Activated CD4-positive, CD25-positive, alpha-beta regulatory T cell treated with anti-CD3 and anti-CD28 coated beads, Interleukin-2, amount 50 U/mL, for 24 hours (primary cell): ENCODE data around the gene MEIKIN.
"Not testable (repeated sequence)": the region's sequence is repeated elsewhere in the genome, so short reads cannot be mapped to it uniquely, and the experiment has no call there.

Source experiments
- ATAC-seq, 2 donors: fragments of 150-1000 bp; cut with Tn5 transposase; one replicate each; pipeline ENCODE4 v1.10.0; 2021; ENCODE audit warnings: mild to moderate bottlenecking in 1 of 2, moderate library complexity in 1 of 2

MEIKIN gene

DNA sequence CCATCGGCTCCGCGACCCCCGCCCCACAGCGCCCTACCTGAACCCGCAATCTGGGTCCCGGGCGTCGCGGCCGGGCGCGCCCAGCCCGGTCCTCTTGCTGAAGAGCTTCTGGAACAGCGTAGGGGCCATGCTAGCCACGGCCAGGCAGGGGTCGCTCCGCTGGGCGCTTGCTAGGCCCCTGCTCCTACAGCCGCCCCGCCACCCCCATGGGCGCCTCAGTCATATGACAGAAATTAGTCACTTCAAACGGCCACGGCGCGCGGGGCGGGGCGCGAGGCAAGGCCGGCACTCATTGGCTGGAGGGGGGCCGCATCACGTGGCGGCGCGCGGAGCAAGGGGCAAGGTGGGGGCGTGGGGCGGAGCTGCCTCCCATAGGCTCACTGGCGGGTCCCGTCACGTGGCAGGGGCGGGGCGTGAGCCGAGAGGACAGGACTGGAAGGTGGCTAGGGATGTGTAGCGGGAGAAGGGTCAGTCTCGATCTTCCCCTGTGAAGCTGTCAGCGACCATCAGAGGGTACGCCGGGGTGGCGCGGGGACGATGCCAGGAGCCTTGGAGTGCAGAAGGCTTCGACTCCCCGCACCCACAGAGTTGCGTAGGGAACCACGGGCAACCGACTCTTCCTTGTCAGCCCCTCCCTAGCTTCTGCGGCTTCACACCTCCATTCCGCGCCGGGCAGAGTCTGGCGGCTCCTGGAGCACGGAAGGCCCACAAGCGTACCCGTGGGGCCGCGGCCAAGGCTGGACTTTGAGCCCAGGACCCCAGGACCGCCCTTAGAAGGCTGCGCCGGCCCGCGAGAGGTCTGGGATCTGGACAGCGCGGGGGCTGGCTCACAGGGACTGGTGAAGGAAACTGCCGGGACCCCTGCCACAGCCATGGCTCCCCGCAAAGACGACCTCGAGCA, 148.4 kb downstream of the MEIKIN start, which contains the start of gene FNIP1:
TSS of gene FNIP1 (minus strand) at position 225 of the 901 bp plus-strand sequence. CDS start at position 129, 96 bp downstream.
- ATAC-seq: peak; percentile 97

DNA sequence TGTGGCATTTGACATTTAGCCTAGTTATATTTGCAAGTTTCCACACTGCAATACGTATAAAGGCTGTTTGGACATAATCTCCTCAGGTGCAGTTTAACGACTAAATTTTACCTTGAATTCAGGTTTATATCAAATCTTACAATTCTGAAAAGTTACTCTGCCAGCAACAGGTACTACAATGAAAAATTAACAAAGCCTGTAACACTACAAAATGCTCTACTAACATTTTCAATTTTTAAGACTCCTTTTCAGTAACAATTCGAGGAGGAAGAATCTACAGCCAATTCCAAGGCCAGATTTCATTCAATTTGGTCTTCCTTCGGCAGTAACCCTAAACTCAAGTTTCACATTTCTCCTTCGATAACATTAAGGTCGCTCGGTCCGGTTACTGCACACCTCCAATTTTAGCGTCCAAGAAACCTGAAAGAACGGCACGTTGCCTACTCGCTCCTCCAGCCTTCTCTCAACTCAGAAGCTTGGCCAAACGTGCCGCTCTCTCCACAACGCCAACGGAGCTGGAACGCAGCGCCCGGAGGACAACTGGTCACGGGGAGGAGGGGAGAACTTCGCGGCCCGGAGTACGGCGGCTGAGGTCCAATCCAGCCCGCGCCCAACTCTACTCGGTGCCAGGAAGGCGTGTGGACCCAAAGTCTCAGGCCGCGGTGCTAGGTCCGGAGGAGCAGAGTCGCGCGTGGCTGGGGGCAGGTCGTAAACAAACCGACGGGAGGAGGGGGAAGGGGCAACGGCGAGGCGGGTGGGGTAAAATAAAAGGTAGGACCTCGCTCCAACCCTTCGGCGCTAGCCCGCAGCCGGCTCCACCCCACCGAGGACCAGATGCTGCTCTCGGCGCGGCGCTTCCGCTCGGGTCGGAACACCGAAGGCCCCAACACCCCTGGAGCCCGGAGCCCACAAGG, 149.3 kb downstream of the MEIKIN start:
- ATAC-seq: peak; percentile 2 to 8

DNA sequence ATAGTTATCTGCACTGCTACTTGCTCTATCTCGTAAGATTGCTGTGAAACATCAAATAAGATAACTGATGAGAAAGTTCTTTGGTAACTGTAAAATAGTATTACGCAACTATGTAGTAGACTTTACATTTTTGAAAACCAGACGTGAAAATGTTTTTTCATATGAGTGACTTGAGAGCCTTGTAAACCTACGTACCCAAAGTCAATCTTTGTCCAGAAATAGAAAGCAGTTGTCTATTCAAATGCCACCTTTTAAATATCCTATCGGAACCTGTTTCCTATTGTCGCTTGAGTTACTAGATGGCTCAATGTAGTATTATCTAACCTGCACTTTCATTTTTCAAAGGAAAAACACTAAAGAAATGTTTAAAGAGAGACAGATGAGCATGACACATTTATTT, 150.2 kb downstream of the MEIKIN start:
- no peak for ATAC-seq

DNA sequence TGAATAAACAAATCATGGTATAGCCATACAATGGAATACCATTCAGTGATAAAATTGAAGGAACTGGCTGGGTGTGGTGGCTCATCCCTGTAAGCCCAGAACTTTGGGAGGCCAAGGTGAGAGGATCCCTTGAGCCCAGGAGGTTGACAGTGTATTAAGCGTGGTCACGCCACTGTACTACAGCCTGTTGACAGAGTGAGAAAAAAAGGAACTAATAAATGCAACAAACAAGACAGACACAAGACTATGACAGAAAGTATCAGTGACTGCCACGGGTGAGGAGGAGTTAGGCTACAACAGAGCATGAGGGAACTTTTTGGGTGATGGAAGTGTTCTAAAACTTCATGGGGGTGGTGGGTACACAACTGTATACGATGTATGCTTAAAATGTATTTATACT, 150.9 kb downstream of the MEIKIN start:
- no peak for ATAC-seq

DNA sequence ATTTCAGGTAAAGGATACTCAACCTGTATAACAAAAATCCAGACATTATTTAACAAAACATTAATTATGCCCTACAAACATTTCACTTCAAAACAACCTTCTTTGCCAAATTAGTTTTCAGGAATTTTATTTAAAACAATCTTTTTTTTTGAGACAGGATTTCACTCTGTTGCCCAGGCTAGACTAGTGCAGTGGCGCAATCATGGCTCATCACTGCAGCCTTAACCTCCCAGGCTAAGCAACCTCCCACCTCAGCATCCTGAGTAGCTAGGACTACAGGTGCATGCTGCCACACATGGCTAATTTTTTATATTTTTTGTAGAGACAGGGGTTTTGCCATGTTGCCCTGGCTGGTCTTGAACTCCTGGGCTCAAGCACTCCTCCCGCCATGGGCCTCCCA, 152.6 kb downstream of the MEIKIN start:
- no peak for ATAC-seq

DNA sequence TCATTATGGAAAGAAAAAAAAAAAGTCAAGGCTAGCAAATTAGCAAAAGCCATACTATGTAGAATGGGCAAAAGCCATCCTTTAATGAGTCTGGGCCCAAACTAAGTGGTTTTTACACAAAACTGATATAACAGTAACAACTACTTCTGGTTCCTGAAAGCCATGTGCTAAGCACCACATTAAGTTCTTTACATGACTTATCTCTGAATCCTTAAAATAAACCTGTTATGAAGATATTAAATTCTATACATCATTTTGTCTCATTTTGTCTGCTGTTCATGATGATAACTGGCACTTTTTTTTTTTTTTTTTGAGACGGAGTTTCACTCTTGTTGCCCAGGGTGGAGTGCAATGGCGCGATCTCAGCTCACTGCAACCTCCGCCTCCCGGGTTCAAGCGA, 153.6 kb downstream of the MEIKIN start:
- ATAC-seq: no peak

DNA sequence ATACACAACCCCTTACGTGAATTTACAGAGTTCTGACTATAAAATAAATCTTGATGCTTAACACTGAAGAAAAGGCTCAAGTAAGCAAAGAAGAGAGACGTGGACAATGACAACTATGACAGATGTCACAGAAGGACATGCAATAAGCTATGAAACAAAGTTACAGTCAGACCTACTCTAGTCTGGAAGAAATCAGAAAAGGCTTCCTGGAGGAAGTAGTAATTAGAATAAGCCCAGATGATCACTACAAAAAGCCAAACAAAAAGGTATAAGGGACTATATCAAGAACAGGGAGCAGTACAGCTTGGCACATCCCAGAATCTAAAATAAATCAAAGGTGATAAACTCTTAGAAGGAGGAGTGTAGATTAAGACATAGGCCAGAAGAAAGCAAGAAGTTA, 154.9 kb downstream of the MEIKIN start:
- no peak for ATAC-seq

DNA sequence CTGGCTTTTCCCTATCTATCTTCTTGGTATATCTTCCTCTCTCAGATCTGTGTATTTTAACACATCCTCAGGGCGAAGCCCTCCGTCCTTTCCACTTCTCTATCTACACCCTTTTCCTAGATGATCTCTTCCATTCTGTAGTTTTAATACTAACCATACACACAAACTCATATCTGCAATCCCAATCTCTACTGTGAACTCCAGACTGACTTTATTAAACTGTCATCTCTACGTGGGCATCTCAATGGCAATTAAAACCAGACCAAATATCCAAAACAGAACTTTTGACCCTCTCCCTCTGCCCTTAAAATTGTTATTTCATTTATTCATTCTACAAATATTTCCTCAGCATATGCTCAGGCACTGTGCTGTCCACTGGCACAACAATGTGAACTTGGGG, 155.7 kb downstream of the MEIKIN start:
- no peak for ATAC-seq

DNA sequence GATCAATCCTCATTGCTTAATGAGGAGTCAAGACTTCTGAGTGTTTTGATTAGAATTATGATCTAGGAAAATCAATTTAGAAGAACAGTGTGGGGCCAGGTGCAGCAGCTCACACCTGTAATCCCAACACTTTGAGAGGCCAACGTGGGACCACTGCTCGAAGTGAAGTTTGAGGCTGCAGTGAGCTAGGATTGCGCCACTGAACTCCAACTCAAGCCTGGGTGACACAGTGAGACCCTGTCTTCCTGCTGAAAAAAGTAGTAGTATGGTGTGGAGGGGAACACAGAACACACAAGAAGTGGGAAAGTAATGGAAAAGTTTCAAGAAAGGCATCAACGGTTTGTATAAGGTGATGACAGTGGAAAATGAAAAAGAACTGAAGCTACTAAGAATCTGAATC, 157.7 kb downstream of the MEIKIN start:
- no peak for ATAC-seq

DNA sequence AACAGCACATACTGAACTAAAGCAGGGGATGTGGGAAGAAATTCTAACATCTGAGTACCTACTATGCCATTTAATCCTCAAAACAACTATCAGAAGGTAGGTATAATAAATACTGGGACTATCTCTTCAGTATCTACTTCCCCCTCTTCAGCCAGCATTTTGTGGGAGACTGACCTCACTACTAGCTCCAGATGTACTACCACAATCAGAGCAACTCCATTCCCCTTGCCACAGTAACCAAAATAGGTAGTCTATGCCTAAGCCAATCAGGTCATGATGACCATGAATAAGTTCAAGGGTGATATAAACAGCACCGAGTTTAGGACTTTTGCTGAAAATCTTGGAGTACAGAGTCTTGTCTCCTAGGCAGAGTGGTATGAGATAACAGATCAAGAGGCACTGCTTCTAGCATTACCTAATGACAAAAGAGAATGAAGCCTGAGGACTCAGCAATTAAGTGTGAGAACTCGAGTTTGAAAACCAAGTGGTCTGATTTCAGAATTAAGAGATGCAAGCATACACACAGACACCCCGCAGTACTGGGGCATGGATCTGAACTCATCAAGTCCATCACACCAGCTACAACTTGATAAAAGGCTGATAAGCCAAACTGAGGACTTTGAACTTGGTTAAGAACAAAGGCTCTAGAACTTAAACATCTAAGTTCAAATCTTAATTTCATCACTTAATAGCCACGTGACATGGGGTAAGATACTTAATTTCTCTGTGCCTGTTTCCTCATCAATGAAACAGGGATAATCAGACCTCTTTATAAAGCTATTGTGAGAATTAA, 158.4 kb downstream of the MEIKIN start:
- ATAC-seq: no peak

DNA sequence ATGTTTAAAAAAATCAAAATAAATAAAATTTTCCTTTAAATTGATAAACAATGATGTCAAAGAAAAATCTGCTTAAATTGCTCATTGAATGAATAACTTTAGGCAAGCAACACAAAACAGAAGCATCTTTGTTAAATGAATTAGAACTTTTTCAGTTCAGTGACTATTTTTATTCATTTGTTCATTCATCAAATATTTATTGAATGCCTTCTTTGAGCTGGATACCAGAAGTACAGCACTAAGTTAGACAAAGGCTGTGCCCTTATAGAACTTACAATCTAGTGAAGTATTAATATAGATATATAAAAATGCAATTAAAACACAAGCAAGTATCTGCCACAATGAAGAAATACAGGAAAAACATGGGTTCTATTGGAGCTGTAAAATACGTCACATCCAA, 159.4 kb downstream of the MEIKIN start:
- no peak for ATAC-seq

DNA sequence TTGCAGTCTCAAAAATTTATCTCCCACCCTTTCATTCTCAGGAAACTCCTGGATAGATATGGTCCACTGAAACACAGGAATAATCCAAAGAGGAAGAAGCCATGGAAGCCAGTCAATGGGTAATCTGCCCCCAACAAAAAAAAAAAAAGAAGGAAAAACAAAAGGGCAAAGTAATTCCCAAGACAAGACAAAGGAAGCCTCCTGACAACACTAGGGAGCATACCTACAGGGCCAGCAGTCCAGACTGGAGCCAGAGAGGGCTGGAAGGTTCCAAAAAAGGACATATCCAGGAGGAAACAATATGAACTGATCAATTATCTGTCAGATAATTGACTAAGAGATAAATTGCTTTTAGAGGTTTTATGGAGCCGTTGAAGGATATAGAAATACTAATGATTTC, 161.6 kb downstream of the MEIKIN start:
- ATAC-seq: no peak

DNA sequence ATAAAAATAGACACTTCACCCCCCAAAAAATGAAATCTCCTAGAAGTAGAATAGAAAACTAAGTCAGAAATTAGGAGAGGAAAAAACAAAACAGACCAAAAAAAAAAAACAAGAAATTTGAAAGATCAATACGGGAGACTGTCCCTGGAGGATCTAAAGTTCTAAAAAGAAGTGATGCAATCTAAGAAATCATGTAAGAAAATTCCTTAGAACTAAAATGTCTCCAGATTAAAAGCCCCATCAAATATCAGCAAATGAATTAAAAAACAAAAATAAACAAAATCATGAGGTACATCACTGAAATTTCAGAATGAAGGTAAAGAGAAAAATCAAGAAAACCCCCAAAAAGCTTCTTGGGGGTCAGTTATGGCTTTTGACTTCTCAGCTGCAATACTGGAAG, 162.1 kb downstream of the MEIKIN start:
- ATAC-seq: no peak

DNA sequence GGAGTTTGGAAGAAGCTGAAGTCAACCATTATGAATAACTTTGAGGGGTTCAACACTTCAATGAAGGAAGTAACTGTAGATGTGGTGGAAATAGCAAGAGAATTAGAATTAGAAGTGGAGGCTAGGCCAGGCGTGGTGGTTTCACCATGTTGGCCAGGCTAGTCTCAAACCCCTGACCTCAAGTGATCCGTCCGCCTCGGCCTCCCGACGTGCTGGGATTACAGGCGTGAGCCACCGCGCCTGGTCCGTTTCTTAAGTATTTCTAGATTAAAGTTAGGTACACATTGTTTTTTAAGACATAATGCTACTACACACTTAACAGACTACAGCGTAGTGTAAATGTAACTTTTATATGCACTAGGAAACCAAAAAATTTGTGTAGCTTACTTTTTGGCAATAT, 162.7 kb downstream of the MEIKIN start:
- ATAC-seq: no peak

DNA sequence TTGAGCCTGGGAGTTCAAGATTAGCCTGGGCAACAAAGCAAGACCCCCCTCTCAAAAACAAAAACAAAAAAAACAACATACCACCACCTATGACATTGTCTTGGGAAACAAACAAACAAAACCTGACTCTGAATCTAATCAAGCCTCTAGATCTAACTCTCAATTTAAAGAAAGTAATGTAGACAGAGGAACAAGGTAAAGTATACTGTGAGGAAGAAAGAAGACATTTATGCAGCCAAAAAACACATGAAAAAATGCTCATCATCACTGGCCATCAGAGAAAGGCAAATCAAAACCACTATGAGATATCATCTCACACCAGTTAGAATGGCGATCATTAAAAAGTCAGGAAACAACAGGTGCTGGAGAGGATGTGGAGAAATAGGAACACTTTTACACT, 167.3 kb downstream of the MEIKIN start:
- not testable (repeated sequence) for ATAC-seq

DNA sequence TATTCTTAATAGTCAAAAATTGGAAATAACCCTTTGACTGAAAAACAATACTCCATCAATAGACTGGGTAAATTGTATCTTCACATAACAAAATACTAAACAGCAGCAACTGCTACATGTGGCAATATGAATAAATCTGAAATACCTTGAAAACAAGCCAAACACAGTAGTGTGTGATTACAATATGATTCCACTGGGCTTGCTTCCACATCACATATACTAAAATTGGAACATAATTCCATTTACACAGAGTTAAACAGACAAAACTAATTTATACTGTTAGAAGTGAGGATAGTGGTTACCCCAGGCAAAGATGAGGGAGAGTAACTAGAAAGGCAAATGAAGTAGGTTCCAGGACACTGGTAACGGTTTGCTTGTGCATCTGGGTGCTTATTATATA, 169.0 kb downstream of the MEIKIN start:
- no peak for ATAC-seq

DNA sequence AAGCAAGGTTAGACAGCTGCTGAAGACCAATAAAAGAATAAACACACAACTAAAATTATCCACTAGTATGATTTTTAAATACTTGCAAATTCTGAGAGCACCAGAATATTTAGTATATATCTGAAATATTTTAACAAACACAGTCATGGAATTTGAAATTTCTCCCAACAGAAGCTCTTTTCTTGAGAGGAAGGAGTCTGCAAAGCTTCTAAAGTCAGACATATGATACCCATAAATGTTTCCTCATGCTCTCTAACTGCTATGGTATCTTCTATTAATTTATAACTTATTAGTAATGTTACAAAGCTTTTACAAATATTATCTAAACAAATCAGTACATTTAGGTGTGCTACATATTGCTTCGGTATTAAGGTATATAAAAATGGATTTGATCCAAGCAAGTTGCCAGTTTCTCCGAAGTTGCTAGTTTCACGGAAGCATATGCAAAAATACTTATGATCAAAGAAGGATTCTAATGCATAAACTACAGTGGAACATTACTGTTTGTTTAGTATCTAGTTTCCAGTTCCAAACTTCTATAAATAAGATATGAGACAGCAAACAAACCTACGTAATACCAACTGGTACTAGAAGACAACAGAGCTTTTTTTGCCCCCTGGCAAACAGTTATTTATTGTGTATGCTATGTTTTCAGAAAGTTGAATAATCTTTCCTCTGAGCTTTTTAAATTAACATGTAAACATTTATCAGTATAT, 170.7 kb downstream of the MEIKIN start:
- ATAC-seq: no peak

DNA sequence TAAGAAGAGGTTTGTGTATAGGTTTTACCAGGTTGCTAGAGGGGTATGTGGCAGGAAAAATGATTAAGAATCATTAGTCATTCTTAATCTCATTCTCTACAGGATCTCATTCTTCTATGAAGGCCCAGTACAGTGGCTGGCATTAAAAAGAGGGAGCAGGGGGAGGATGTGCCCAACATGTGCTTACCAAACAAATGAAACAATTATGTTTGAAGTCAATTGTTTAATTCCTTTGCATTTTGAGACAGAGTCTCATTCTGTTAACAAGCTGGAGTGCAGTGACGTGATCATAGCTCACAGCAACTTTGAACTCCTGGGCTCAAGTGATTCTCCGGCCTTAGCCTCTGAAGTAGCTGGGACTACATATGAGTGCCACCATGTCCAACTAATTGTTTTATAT, 171.7 kb downstream of the MEIKIN start:
- no peak for ATAC-seq

DNA sequence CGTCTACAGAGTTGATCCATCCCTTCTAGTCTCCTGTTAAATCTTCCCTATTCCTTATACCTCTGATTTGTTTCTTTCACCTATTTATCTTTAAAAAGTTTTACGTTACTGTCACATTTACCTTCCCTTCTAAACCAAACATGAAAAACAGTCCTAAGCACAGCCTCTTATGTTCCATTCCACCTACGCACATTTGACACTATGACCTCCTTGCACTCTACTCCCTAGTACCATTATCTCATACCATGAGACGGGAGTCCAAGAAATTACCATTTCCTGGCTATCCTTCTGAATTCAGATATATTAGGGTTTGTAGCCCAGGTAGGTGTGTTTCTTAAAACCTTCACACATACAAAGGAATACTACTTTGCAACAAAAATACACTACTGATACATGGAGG, 173.8 kb downstream of the MEIKIN start:
- ATAC-seq: no peak

DNA sequence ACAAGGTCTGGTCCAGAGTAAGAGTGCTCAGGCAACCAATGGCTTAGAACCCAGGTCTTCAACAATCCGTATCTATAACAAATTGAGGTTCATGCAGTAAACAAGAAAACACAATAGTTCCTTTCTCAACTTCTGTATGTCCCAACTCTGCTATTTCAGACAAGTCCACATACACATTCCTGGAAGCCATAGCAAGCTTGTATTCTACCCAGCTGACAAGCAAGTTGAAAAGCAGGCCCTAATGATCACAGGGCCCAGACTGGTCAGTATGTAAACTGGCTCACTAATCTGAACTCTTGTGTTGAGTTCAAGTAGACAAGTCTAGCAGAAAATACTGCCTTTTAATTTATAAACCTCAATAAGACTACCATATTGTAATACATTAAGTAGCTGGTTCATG, 175.5 kb downstream of the MEIKIN start:
- no peak for ATAC-seq

DNA sequence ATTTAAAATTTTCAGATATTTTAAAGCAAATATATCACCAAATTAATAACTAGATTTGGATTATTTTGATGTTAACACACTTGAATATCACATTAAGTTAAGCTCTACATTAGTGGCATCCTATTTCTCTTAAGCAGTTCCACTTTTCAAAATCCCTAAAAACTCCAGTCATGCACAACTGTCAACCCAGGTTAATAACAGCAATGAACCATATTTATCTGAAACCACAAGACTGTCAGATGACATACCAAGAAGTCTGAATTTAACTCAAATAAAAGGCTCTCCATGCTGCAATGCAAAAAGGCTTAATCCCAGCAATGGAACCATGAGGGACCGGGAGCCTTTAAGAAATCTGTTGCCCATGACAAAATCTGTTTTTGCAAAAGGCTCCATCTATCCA, 176.1 kb downstream of the MEIKIN start:
- no peak for ATAC-seq

DNA sequence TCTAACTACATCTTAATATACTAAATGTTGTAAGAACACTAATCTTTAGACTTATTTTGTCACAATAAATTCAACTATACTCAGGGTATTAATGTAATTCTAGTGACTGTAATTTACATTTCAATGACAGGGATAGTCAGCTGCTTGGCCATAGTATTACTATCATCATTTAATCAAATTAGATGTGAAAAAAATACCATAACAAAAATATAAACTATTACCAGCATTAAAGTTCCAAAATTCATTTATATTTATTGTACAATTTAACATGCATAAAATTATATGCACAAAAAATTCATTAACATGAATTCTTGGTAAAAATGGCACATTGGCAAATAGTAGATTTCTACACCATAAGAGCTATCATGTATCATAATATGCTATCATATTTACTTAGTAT, 177.6 kb downstream of the MEIKIN start:
- ATAC-seq: no peak
